Fibroblast of mammary gland (primary cell): ENCODE data around the gene ANKRD20A1.
"Not testable (repeated sequence)": the region's sequence is repeated elsewhere in the genome, so short reads cannot be mapped to it uniquely, and the experiment has no call there.

Experiments used
- DNase-seq: peaks from one replicate; pipeline ENCODE4 v3.0.0-alpha.2; 2010; ENCODE audit warnings: low read depth
- H3K4me3 ChIP-seq: 2 replicates; pipeline ENCODE4 v1.5.1; 2011; ENCODE audit warnings: low read depth, mild to moderate bottlenecking, low read length, moderate library complexity; ENCODE audit not compliant: control insufficient read depth

ANKRD20A1 gene

DNA sequence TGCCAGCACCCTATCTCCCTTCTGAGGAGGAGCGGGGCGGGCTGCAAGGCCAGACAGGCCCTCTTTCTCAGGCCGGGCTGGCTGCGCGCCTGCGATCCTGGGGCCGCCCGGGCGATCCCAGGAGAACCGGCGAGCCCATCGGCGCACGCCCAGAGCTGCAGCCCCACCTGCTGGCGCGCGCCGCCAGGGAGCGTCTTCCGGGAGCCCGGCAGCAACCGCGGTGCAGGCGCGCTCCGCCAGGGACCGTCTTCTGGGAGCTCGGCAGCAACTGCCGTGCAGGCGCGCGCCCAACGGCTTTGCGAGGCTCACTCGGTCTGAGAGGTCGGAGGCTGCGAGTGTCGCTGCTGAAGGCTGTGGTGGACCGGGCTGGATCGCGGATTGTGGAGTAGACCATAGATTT lies at the start of gene ANKRD20A1:
Gene ANKRD20A1, plus strand, starts transcription at position 61 of the 400 bp plus-strand sequence. CDS start 496 bp downstream, outside the sequence.
- DNase-seq: peak; percentile 26

DNA sequence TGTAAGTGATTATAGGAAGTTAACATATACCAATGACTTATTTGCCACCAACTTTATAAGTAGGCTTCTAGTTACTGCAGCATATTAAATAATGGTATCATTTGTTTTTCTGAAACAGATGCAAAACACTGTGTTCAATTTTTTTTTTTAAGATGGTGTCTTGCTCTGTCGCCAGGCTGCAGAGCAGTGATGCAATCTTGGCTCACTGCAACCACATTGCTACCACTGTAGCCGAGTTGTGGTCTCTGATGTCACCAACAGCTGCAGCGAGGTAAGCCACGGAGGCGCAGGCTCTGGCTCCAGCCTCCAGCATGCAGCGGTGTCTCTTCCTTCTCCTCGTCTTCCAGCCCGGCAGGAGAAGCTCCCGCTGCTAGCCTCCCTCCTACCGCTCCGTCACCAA lies 26.6 kb upstream of the ANKRD20A1 start:
- DNase-seq, H3K4me3 ChIP-seq: not testable (repeated sequence)

More for the DNA sequence above, at the start of gene ANKRD20A1:
- not testable (repeated sequence) for H3K4me3 ChIP-seq
